HL-60 (cell line): ENCODE results near the gene PIGX.

Experiments used
- CTCF ChIP-seq: IDR thresholded peaks from one replicate; pipeline ENCODE4 v1.5.1; 2011; ENCODE audit warnings: low read length, control low read depth, inconsistent platforms; ENCODE audit not compliant: insufficient read depth
- GABPA ChIP-seq: IDR thresholded peaks from 2 replicates; pipeline ENCODE4 v1.6.1; 2012; ENCODE audit warnings: low read depth
- REST ChIP-seq: IDR thresholded peaks from 2 replicates; pipeline ENCODE4 v1.6.1; 2012; ENCODE audit warnings: low read depth; ENCODE audit not compliant: insufficient replicate concordance

GRCh38 chr3:196700801-196701200 lies 11.4 kb upstream of the PIGX start:
- no peak for TF ChIP-seq CTCF
- TF ChIP-seq GABPA: no peak
- TF ChIP-seq REST: no peak
